Inflammatory macrophage treated with lipopolysaccharide for 4 hours (primary cell): ENCODE measurements around the gene MAML2.

Source experiments
- DNase-seq: peaks from one replicate; pipeline ENCODE4 v3.0.0-alpha.2; 2020

MAML2 gene

DNA sequence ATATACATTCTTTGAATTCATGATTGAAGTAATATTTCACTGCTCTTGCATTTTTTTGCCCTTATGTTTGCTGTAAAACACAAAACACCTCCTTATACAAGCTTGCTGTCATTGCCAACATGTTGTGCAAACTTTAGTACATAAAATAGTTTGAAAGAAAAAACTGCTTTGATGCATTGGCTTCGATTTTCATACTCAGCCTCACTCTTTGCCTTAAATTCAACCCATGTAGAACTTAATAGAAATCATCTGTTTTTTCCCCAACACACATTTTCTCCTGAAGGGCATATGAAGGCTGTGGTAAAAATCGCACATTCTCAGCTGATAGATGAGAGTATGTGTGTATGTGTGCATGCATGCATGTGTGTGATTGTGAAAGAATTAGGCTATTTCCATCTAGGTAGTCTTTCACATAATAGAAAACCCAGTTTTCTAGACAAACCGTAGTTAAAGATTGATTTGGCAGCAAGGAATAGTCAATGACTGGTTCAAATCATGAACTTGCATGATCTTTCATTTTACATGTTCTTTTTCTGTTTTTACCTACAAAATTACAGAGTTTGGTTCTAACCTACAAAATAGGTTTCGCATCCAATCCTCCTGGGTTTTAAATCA is 346.3 kb downstream of the MAML2 start:
- no peak for DNase-seq

DNA sequence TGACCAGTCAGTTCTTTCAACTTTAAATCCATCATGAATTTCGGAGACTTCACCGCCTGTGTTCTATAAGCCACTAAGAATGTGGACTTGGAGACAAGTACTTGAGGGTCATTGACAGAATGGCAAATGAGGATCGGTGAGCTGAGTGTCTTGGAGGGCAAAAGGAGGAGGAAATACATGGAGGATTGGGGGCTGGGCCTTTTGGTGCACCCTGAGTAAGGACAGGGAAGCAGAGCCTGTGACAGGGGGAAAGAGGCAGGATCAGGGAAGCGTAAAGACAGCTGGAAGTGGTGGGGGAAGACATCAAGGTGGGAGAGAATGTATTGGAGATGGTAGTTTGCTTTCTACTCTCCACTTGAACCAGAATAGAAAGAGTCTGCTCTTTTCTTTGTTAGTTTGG is 348.7 kb downstream of the MAML2 start:
- no peak for DNase-seq

DNA sequence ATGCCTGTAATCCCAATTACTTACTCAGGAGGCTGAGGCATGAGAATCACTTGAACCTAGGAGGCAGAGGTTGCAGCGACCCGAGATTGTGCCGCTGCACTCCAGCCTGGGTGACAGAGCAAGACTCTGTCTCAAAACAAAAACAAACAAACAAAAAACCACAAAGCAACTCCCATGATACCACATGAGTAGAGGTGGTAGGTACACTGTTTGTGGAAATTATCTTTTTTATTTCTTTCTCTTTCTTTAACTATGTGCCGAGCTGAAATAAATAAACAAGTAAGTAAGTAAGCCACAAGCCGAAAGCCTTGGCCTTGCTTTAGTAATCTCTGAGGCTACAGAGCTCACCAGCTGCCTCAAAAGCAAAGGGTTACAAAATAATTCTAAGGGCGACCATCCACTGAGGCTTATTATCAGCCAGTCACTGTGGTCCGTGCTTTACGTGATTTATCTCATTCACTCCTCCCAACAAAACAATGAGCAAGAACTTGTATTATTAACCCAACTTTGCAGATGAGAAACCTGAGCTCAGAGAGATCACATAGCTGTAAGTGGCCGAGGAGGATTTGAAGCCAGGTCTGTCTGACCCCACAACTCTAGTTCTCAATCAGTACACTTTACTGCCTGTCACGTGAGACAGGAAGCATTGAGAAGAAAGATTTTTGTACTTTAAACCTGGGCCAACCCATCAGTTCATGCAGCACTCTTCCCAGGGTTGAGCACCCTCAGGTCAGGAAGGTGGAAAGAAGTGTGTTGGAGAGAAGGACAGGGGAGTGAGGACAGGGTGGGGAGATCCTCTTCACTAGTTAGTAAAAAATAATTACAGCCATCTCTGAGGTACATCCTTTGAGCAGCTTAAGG is 349.3 kb downstream of the MAML2 start:
- DNase-seq = no peak

DNA sequence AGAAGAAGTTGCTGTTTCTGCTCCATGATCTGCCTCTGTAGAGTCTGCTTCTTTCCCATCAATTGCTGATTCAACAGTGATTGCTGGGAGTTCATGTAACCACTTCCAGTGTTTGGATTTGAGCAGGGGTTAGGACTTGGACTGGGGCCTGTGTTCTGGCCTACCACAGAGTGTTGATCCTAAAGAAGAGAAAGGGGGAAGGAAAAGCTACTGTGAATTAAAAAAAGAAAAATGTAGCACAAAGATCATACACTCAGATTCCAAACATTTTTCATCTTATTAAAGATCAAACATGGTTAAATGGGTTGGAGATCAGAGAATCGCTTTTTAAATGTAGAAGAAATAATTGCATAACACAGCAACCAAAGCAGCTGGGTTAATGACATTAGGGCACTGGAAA is 351.4 kb downstream of the MAML2 start:
- no peak for DNase-seq

DNA sequence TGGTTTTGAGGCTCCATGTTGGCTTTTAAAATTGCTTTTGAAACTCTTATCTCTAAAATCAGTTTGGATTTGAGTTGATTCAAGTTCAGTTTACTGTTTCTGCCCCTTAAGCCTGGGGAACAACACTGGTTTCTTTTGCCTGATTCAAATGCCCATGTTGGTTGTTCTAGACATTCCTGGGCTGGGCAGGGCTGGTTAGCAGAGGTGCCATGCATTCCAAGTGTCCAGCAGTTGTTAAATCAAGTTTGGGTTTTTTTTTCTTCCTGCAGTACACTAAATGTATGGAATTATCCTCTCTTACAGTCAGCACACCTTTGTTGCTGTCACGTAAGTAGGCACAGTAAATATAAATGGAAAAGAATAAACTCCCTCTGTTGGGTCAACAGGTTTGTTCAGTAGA is 351.9 kb downstream of the MAML2 start:
- no peak for DNase-seq

DNA sequence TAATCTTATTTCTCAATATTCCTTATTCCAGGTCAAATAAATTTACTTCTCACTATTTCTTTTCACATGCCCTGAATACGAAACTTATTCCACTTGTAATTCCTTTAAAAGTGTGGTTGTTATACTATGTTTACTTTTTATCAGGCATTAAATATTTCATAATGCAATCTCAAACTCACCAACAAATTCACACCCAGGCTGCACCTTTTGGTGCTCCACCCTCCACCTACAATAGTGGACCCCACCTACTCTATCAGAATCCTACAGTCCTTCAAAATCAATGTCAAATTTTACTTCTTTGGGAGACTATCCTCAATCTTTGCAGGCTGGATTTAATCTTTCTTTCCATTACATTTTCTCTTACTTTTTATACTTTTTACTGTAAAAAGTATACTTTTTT is 353.2 kb downstream of the MAML2 start:
- no peak for DNase-seq

DNA sequence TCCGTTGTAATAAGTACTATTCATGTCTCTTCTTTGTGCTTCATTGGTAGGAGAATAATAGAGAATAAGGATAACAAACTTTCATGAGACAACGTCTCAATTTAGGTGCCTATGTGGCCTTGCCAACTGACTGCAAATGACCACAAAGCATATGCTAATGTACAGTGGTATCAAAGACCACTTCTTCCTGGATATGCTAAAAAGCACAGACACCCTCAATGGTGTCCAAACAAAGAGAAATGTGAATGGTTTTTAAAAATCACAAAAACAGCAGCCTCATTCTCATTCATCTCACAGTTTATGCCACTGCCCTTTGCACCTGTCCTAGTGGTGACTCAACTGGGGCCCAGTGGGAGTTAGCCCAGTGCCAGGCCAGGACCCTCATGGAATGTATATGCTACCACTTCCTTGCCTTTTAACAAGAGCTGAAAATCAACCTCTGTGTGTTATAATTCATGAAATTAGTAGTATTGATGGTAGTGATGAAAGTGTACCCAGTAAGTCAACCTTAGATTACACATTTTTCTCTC is 353.9 kb downstream of the MAML2 start:
- no peak for DNase-seq

DNA sequence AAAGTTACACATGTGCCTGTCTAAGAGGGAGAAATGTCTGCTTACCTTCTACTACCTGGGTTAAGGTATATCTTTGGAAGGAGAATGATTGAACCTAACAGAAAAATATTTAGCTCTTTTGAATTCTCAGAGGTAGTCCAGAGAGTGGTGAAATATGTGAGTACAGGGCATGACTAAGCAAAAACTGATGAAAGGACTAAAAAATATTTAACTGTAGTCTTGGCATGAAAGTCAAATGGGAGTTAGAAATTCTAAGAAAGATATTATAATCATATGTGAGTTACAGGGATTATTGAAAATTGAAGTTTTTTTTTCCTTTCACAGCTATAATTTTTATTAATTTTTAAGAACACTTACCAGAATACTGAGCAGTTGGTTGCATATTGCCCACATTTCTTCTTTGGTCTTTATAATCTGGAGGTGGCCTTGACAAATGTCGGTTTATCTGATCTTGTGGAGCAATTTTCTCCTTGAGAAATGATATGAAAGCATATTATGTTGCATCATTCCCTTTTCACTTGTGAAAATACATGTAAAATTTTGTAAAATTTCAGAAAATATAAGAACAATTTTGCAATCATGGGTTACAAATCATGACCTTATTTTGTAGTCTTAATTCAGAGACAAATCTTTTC is 357.7 kb downstream of the MAML2 start:
- peak; percentile 49 for DNase-seq

DNA sequence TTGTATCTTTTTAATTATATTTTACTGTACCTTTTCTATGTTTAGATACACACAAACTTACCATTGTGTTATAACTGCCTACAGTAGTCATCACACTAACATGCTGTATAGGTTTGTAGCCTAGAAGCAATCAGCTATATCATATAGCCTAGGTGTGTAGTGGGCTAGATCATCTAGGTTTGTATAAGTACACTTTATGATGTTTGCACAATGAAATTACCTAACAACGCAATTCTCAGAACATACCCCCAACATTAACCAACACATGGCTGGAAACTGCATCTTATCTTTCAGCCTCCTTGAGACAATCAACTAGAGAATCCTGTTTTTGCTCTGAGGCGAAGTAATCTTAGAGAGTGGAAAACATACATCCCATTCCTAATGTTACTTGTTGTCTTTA is 358.9 kb downstream of the MAML2 start:
- DNase-seq = no peak

DNA sequence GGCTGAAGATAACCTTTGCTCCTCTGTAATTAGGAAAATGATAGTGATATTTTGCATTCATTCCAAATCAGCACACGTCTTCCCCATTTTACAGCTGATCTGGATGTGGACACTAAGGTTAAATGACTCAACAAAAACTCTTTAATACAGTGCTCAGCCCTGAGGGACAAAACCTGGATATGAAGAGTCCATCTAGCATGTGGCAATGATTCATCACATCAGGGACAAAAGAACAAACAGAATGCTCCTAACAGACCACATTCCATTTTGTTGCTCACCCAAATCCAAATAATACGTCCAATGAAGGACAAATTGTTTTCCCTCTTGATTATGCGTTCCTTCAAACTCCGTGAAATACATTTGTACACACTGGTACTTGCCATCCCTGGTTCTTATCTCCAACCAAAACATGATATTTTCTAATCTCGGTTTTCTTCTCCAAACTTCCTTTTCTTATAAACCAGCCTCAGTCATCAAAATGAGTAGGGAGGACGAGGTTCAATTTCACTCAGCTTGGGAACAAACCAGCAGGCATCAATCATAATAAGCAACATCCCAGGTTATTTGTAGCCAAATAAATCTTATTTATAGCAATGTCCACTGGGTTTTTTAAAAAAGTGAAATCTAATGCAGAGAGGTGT is 365.3 kb downstream of the MAML2 start:
- no peak for DNase-seq

DNA sequence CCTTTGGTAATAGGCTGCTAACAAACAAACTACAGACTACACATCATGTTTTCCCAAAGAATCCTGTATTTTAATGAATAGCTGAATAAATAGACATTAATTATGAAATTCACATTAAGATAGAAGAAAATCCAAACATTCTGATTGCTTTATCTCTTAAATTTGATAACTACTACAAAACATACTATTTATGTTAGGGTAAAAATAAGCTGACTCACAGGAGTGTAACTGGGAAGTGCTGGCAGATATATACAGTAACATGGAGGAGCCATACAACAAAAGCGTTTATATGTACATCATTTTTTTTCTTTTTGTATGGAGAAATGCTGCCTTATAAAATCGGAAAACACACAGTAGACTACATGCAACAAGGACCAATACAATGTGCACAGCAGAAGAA is 366.4 kb downstream of the MAML2 start:
- DNase-seq = no peak

DNA sequence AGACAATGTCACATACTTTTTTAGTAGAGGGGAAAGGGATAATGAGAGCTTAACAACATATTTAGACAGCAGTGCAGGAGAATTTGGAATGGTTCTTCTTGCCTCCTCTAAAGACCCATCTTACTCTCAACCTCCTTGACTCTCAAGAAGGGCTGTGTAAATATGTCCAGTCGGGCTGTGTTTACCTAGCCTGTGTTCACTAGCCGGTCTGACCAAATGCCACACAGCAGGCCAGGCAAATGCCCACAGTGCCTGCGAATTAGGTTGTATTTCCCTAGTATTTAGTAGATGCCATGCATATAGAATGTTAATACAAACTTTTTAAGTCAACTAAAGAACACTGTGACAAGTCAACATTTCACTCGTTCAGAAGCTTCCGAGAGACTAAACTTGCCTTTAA is 367.7 kb downstream of the MAML2 start:
- DNase-seq = no peak

DNA sequence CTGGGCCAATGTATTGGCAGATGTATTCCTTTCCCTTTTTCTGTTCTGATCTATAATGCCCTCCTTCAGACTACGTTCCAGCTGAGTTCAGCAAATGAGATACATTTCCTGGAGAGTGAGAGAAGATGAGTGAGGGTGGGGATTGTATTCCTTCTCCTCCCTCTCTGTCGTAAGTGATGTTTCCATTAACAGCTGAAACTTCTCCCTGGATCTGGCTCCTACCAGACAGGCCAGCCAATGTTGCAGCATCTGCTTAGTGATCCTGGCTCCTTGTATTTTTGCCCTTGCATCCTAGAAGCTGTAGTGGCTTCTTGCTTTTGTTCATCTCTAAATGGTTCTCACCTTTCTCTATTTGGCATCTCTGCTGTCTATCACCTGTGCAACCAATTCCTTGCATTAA is 370.9 kb downstream of the MAML2 start:
- DNase-seq = no peak

DNA sequence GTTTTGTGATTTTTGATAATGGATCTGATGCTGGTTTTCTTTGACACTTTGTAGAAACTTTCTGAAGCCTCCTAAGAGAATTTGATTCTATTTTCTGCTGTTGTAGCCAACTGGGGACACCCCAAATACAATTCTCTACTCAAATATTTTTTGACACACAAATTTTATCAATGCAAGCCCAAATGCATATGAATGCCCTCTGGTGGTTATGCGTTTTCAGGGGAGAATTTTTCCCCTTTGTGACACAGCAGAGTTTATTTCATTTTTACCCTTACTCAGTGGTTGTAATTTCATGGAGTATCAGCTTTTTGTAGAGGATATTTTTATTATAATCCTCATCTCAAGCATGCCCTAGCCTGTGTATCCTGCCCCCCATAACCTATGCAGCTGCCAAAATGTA is 374.4 kb downstream of the MAML2 start:
- no peak for DNase-seq

DNA sequence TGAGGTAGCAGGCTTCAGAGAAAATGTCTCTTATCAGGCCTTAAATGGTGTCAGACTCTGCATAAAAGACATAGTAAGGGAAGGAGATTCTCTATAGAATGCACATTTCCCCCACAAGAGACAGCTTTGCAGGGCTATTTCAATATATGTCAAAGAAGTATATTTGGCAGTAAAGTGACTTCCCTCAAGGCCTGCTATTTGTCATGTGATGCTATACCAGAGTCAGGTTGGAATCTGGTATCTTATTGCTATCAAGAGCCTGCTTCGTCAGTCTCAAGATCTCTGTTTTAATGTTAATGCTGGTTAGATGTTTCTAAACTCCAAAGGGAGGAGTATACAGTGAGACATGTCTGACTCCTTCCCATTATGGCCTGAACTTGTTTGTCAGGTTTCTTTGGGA is 378.7 kb downstream of the MAML2 start:
- no peak for DNase-seq

DNA sequence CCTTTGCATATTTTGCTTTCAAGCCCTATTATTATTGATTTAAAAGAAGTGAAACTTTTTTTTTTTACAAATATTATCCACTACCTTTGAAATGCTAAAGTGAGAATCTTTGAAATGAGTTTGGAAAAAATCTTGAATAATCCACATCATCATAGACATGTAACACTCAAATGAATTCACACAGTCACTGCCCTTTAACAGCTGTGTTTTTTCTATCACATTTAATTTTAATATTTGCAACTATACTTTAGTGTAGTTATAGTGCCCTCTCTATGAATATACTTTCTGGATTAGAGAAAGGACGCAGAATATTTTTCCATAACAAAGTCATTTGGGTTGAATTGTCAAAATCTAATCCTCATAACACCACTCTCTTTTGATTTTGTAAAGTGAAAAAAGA is 381.2 kb downstream of the MAML2 start:
- no peak for DNase-seq

DNA sequence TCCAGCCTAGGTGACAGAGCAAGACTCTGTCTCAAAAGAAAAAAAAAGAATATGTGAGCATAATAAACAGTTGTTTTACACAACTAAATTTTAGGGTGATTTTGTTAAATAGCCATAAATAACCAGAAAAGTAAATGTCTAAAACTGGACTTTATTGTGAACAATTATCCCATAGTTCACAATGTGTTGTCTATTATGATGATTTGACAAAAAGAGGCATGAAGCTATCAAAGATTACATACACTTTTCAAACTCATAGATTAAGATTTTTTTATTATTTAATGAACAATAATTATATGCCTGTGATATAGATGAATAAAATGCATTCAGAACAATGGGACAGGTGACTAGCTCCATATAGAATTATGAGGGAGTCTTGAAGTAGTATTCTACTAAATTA is 392.1 kb downstream of the MAML2 start:
- no peak for DNase-seq

DNA sequence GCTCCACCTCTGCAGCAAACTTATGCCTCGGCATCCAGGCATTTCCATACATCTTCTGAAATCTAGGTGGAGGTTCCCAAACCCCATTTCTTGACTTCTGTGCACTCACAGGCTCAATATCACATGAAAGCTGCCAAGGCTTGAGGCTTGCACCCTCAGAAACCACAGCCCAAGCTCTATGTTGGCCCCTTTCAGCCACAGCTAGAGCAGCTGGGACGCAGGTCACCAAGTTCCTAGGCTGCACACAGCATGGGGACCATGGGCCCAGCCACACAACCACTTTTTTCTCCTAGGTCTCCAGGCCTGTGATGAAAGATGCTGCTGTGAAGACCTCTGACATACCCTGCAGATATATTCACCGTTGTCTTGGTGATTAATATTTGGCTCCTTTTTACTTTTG is 394.4 kb downstream of the MAML2 start:
- DNase-seq = no peak

DNA sequence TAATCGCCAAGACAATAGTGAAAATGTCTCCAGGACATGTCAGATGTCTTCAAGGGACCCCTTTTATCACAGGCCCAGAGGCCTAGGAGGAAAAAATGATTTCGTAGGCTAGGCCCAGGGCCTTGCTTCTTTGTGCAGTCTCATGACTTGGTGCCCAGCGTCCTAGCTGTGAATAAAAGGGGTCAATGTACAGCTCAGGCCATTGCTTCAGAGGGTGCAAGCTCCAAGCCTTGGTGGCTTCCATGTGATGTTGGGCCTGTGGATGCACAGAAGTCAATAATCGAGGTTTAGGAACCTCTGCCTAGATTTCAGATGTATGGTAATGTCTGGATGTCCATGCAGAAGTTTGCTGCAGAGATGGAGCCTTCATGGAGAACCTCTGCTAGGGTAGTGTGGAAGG is 398.4 kb downstream of the MAML2 start:
- no peak for DNase-seq

DNA sequence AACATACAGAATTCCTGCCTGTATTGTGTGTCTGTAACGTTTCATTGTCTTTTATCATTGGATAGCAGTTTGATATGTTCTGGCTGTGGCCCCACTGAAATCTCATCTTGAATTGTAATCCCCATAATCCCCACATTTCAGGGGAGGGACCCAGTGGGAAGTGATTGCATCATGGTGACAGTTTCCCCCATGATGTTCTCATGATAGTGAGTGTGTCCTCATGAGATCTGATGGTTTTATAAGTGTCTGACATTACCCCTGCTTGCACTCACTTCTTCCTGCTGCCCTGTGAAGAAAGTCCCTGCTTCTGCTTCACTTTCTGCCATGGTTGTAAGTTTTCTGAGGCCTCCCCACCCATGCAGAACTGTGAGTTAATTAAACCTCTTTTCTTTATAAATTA is 399.4 kb downstream of the MAML2 start:
- DNase-seq = peak; percentile 53

DNA sequence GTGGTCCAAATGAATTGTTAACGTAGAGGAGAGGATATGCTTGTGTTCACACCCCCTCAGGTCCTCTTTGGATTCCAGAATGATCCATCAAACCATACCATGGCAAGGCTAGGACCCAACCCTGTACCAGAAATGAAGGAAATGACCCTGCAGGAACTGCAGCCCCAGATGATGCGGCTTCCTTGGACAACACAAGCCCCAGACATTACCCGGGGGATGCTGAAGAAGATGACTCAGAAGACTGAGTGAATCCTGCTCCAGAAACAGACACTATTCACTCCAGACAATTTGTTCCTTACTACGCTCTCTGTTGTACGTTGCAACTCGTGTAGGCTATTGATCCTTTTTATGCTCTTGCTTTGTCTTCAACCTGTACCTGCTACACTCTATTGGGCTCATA is 403.9 kb downstream of the MAML2 start:
- no peak for DNase-seq

DNA sequence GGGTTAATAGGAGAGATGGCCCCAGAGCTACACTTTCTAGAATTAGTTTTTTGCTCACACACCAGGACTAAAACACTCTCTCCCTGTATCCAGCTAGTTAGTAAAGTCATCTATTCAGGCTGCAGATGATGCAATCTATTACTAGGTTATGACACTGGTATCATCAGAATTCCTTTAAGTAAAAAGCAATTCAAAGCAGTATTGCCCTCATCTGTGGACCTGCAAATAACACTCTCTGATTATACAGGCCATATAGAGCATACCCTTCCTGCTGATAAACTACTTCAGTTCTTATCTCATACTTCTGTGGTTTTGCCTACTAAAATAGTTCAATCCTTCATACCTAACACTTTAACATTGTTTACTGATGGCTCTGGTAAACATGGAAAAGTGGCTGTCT is 405.6 kb downstream of the MAML2 start:
- no peak for DNase-seq

DNA sequence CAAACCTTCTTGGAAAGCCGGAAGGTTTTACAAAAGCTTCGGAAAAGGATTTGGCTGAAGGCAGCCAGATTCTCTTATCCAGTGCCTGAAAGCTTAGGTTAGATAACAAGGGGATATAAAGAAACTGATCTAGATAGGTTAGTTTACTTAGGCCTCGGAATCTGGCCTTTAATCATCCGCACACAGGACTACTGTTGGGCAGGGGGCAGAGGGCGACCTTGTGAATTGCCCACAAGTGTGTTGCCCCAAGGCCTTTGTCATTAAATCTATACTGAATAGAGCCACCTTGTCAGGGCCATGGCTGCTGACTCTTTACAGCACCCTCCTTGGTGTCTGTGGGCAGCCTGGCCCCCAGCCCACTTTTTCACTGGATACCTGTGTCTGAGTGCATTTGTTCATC is 409.4 kb downstream of the MAML2 start:
- no peak for DNase-seq

DNA sequence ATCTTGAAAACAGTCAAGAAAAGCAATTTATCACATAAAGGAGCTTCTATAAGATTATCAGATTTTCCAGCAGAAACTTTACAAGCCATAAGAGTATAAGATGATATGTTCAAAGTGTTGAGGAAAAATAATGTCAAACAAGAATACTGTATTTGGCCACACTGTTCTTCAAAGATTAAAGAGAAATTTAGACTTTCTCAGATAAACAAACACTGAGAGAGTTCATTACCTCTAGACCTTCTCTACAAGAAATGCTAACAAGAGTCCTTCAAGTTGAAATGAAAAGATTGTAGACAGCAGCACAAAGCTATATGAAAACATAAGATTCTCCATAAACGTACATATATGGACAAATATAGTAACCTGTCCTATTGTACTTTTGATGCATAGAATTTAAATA is 411.1 kb downstream of the MAML2 start:
- no peak for DNase-seq
